ENCODE measurements around the gene PDILT.

DNA sequence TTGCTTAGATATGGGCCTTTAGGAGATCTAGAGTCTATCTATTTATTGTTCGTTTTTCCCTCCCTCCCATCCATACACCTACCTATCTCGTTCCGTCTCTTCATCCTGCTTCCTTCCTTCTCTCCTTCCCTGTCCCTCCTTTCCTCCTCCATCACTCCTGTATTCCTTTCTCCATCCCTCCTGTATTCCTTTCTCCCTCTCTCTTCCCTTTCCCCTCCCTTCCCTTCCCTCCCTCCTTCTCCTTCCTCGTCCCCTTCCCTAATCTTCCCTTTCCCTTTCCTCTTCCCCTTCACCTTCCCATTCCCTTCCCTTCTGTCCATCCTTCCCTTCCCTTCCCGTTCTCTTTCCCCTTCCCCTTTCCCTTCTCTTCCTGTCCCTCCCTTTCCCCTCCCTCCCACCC lies 87.8 kb downstream of the PDILT start:
- TF ChIP-seq, protein P1, sequence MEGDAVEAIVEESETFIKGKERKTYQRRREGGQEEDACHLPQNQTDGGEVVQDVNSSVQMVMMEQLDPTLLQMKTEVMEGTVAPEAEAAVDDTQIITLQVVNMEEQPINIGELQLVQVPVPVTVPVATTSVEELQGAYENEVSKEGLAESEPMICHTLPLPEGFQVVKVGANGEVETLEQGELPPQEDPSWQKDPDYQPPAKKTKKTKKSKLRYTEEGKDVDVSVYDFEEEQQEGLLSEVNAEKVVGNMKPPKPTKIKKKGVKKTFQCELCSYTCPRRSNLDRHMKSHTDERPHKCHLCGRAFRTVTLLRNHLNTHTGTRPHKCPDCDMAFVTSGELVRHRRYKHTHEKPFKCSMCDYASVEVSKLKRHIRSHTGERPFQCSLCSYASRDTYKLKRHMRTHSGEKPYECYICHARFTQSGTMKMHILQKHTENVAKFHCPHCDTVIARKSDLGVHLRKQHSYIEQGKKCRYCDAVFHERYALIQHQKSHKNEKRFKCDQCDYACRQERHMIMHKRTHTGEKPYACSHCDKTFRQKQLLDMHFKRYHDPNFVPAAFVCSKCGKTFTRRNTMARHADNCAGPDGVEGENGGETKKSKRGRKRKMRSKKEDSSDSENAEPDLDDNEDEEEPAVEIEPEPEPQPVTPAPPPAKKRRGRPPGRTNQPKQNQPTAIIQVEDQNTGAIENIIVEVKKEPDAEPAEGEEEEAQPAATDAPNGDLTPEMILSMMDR (IDR thresholded peaks at IDR 0.05), result no peak
- TF ChIP-seq POLR2A (IDR thresholded peaks at IDR 0.05), result no peak
- no peak for TF ChIP-seq POLR2AphosphoS5 (IDR thresholded peaks at IDR 0.05)
